HepG2 (cell line): Measurements from ENCODE around the gene CAPN8. TPM values are rescaled to one million over a fixed set of nuclear protein-coding genes. Genes with fewer than 3 reads are reported as not detected.
A peak's percentile ranks its signal among the peaks of the same experiment; 100 is the strongest.

ENCODE experiments used
- ATAC-seq: fragments of 200-7000 bp; cut with Tn5 transposase; 3 replicates; pipeline ENCODE4 v1.9.1; 2020; ENCODE audit warnings: mild to moderate bottlenecking, moderate library complexity
- BruUV-seq: library from RNA; stranded (reverse); fragments of 400-500 nt; replicated peaks from 2 replicates; lab custom pipeline; 2021; lab: Mats Ljungman, UMichigan
- CTCF ChIA-PET: fragments of 300-600 bp; formaldehyde crosslinking; extraction: SDS; loops from one replicate; lab custom pipeline; 2021; ENCODE audit warnings: low total read pairs, inconsistent platforms, low intra/inter-chr PET ratio; lab: Yijun Ruan, JAX
- POLR2A ChIA-PET: fragments of 350-600 bp; sonication (Branson Sonifier 250); formaldehyde crosslinking; loops from one replicate; lab custom pipeline; 2020; ENCODE audit warnings: antibody characterized with exemption, inconsistent platforms; lab: Yijun Ruan, JAX
- DNase-seq: peaks from one replicate; pipeline ENCODE4 v3.0.0-alpha.2; 2015; ENCODE audit warnings: low spot score
- FAIRE-seq: peaks from 3 replicates; lab custom pipeline; 2011; peaks lifted over from hg19 to GRCh38; lab: Jason Lieb, UNC
- H2AFZ ChIP-seq: one replicate; pipeline ENCODE4 v1.6.1; 2011; ENCODE audit warnings: low read length, inconsistent platforms
- H3K27ac ChIP-seq: fragments of 300-600 bp; 3 replicates; pipeline ENCODE4 v1.8.0; 2011; ENCODE audit warnings: mixed run types, mild to moderate bottlenecking, mixed read lengths, low read length, inconsistent platforms; ENCODE audit not compliant: insufficient read depth; ENCODE audit errors: extremely low read length
- H3K27me3 ChIP-seq, 2 experiments: fragments of 200-600 bp in 1 of 2; 2 replicates in 1 of 2; 3 replicates in 1 of 2; pipeline versions ENCODE4 v1.6.0 to v1.8.0; 2011; ENCODE audit warnings: low read length in 2 of 2, mild to moderate bottlenecking in 2 of 2, moderate library complexity in 2 of 2, inconsistent platforms in 1 of 2; ENCODE audit not compliant: insufficient read depth in 2 of 2, control insufficient read depth in 1 of 2
- H3K36me3 ChIP-seq, 2 experiments: fragments of 200-600 bp in 1 of 2; replicated peaks in 1 of 2; 2 replicates in 1 of 2; 3 replicates in 1 of 2; pipeline versions ENCODE4 v1.5.1 to v1.8.0; 2011; ENCODE audit warnings: low read length in 2 of 2, inconsistent platforms in 1 of 2; ENCODE audit not compliant: insufficient read depth in 2 of 2, control insufficient read depth in 1 of 2
- H3K4me1 ChIP-seq: 2 replicates; pipeline ENCODE4 v1.5.1; 2012; ENCODE audit warnings: low read length, inconsistent platforms; ENCODE audit not compliant: insufficient read depth
- H3K4me2 ChIP-seq: 2 replicates; pipeline ENCODE4 v1.6.0; 2011; ENCODE audit warnings: low read depth, low read length, inconsistent platforms
- H3K4me3 ChIP-seq, 3 experiments: fragments of 200-600 bp in 1 of 3; sonication (generic), shearing (Covaris generic) in 1 of 3; replicated peaks in 1 of 3; 2 replicates each; pipeline ENCODE4 v1.5.1; 2011 to 2016; ENCODE audit warnings: low read length in 3 of 3, inconsistent platforms in 2 of 3, low read depth in 2 of 3, mild to moderate bottlenecking in 2 of 3, control low read depth in 1 of 3, mixed read lengths in 1 of 3; ENCODE audit not compliant: insufficient read depth in 1 of 3
- H3K79me2 ChIP-seq: one replicate; pipeline ENCODE4 v1.6.1; 2011; ENCODE audit warnings: low read length, inconsistent platforms; ENCODE audit not compliant: insufficient read depth
- H3K9ac ChIP-seq: 2 replicates; pipeline ENCODE4 v1.6.0; 2011; ENCODE audit warnings: mild to moderate bottlenecking, low read depth, low read length, inconsistent platforms; ENCODE audit not compliant: insufficient read depth
- H3K9me3 ChIP-seq: 2 replicates; pipeline ENCODE4 v1.5.1; 2012; ENCODE audit warnings: mild to moderate bottlenecking, low read length
- H4K20me1 ChIP-seq: 2 replicates; pipeline ENCODE4 v1.6.0; 2011; ENCODE audit warnings: inconsistent platforms, mild to moderate bottlenecking, low read length, moderate library complexity; ENCODE audit not compliant: insufficient read depth
- ADNP ChIP-seq: sonication (generic); formaldehyde crosslinking; IDR thresholded peaks from 2 replicates; pipeline ENCODE4 v1.4.0; 2020; ENCODE audit warnings: missing genetic modification reagents
- CBX2 ChIP-seq, 2 experiments: fragments of 200-600 bp in 1 of 2; sonication (generic); formaldehyde crosslinking in 1 of 2; IDR thresholded peaks; 2 replicates each; pipeline versions ENCODE4 v1.7.0 to v1.8.1; 2018 to 2022; ENCODE audit warnings: low read depth in 2 of 2, low read length in 1 of 2, mild to moderate bottlenecking in 1 of 2, missing genetic modification reagents in 1 of 2
- DR1 ChIP-seq: sonication (generic); formaldehyde crosslinking; IDR thresholded peaks from 2 replicates; pipeline ENCODE4 v1.8.0; 2021; ENCODE audit warnings: mild to moderate bottlenecking, missing genetic modification reagents, inconsistent platforms
- KDM4B ChIP-seq: sonication (generic); formaldehyde crosslinking; IDR thresholded peaks from 2 replicates; pipeline ENCODE4 v1.4.0; 2020; ENCODE audit warnings: missing genetic modification reagents
- MAFF ChIP-seq: IDR thresholded peaks from 2 replicates; pipeline ENCODE4 v1.6.1; 2011; ENCODE audit warnings: low read depth, low read length, improper control_type of control experiment
- MAFK ChIP-seq, 2 experiments: IDR thresholded peaks in 1 of 2; conservative IDR thresholded peaks in 1 of 2; 2 replicates each; pipeline ENCODE4 v1.6.1; 2011; ENCODE audit warnings: improper control_type of control experiment in 2 of 2, low read length in 2 of 2
- MEIS2 ChIP-seq: sonication (generic); formaldehyde crosslinking; IDR thresholded peaks from 2 replicates; pipeline ENCODE4 v1.9.0; 2021; ENCODE audit warnings: mild to moderate bottlenecking, missing genetic modification reagents
- RORA ChIP-seq: sonication (generic); formaldehyde crosslinking; IDR thresholded peaks from 2 replicates; pipeline ENCODE4 v1.5.0; 2020; ENCODE audit warnings: mild to moderate bottlenecking, missing genetic modification reagents, moderate library complexity
- WGBS: methylation state at CpG from one replicate; pipeline ENCODE4 v1.1.6; 2017; ENCODE audit warnings: low lambda C conversion rate; 5-methylcytosine and 5-hydroxymethylcytosine counted together
- in situ Hi-C: cut with HindIII; loops from 2 replicates; pipeline ENCODE4 v1.10.0; 2017; ENCODE audit warnings: low pct_unique_long_range_greater_than_20kb; ENCODE audit not compliant: extremely low pct_ligation_motif_present
- intact Hi-C: fragments of 100-400 bp; cut with micrococcal nuclease; formaldehyde crosslinking; loops from one replicate; pipeline ENCODE4 v1.10.0; 2022; ENCODE audit not compliant: unreplicated experiment
- polyA plus RNA-seq, 8 experiments: library from polyadenylated mRNA; depleted of rRNA in 3 of 8; stranded (reverse) in 7 of 8; unstranded in 1 of 8; fragments of >200 nt; fragmentation: Illumina TruSeq in 4 of 8; extraction: Trizol in 4 of 8; gene quantifications; 2 replicates each; pipeline versions ENCODE4 v1.2.1 to v1.2.3, GENCODE V29; 2011 to 2016; ENCODE audit warnings: low read depth in 4 of 8, missing spikeins in 1 of 8, mixed read lengths in 1 of 8; ENCODE audit not compliant: insufficient read depth in 1 of 8
- total RNA-seq, 5 experiments: library from RNA; depleted of rRNA; stranded (reverse); fragments of >200 nt; fragmentation: Illumina TruSeq; extraction: Trizol; gene quantifications; 2 replicates each; pipeline ENCODE4 v1.2.3, GENCODE V29; 2016; ENCODE audit warnings: low read depth in 1 of 5
- TF ChIP-seq, protein P1 (sequence below): sonication (generic); formaldehyde crosslinking; IDR thresholded peaks from 2 replicates; pipeline ENCODE4 v1.4.0; 2020; ENCODE audit warnings: missing genetic modification reagents
- TF ChIP-seq, protein P2 (sequence below): sonication (generic); formaldehyde crosslinking; IDR thresholded peaks from 2 replicates; pipeline ENCODE4 v1.4.0; 2020; ENCODE audit warnings: missing genetic modification reagents

Gene CAPN8
- total and polyA plus RNA-seq, 2 of the 13 experiments (the other 11 are each of a cell fraction or from before 2014, with no cell fraction given) = 0.20 to 0.25 TPM

DNA sequence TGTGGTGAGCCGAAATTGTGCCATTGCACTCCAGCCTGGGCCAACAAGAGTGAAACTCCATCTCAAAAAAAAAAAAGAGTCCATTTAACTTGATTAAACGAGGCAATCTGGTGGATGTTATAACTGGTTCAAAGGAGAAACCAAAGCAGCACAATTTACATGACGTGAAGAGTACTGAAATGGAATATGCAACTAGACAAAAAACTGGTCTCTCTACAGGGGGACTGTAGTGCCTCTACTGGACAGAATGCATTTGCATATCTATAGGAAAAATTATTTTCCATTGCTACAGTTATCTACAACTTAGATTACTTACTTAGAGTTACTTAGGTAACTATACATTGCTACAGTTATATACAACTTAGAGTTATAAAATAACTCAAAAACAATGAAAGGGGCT, 44.1 kb upstream of the CAPN8 start:
- peaks cover 4 to 56% of the 10 kb centered on the region in 2 experiments; a peak in 4 of 5 replicates for H3K27me3 ChIP-seq
- CTCF ChIA-PET = interaction anchor here (1.5 kb wide), 1 partner anchor 40 kb away, joined by 3 read pairs; no protein-coding TSS in a partner anchor
- no TSS peak for BruUV-seq
- H3K9ac ChIP-seq = no peak overlapping the region
- H3K36me3 ChIP-seq = no peaks in the 10 kb centered on the region
- no peaks in the 10 kb centered on the region for H4K20me1 ChIP-seq
- no peak for FAIRE-seq
- no peak for DNase-seq
- in situ Hi-C loops = no loop called here
- no peaks in the 10 kb centered on the region for H3K79me2 ChIP-seq
- TF ChIP-seq DR1 (CRISPR knock-in tag) (no peak), ADNP (no peak), CBX2 (IDR thresholded peaks at IDR 0.05; ENCODE audit: low read depth, low read length) (no peak), CBX2 (CRISPR knock-in tag; IDR thresholded peaks at IDR 0.05; ENCODE audit: low read depth) (no peak), RORA (CRISPR knock-in tag) (no peak), MAFK (conservative IDR thresholded peaks at IDR 0.05 in 1 of 2, IDR thresholded peaks at IDR 0.05 in 1 of 2; ENCODE audit: low read length in 2 of 2) (peak; percentile 43 to 53; a peak in 3 of 4 replicates), MEIS2 (no peak), MAFF (peak; percentile 57), KDM4B (CRISPR knock-in tag) (no peak)
- TF ChIP-seq, protein P1, sequence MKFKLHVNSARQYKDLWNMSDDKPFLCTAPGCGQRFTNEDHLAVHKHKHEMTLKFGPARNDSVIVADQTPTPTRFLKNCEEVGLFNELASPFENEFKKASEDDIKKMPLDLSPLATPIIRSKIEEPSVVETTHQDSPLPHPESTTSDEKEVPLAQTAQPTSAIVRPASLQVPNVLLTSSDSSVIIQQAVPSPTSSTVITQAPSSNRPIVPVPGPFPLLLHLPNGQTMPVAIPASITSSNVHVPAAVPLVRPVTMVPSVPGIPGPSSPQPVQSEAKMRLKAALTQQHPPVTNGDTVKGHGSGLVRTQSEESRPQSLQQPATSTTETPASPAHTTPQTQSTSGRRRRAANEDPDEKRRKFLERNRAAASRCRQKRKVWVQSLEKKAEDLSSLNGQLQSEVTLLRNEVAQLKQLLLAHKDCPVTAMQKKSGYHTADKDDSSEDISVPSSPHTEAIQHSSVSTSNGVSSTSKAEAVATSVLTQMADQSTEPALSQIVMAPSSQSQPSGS (CRISPR knock-in tag) = no peak
- TF ChIP-seq, protein P2, sequence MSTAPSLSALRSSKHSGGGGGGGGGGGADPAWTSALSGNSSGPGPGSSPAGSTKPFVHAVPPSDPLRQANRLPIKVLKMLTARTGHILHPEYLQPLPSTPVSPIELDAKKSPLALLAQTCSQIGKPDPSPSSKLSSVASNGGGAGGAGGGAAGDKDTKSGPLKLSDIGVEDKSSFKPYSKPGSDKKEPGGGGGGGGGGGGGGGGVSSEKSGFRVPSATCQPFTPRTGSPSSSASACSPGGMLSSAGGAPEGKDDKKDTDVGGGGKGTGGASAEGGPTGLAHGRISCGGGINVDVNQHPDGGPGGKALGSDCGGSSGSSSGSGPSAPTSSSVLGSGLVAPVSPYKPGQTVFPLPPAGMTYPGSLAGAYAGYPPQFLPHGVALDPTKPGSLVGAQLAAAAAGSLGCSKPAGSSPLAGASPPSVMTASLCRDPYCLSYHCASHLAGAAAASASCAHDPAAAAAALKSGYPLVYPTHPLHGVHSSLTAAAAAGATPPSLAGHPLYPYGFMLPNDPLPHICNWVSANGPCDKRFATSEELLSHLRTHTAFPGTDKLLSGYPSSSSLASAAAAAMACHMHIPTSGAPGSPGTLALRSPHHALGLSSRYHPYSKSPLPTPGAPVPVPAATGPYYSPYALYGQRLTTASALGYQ (CRISPR knock-in tag) = no peak
- TF ChIP-seq, all 625 proteins: peak for 2
- no peak overlapping the region for H3K4me3 ChIP-seq
- H2AFZ ChIP-seq = no peak overlapping the region
- H3K4me2 ChIP-seq = no peak overlapping the region
- POLR2A ChIA-PET = no interaction called here
- H3K27ac ChIP-seq = no peak overlapping the region
- WGBS = 45% methylated on average over 3 of the region's 3 CpGs
- intact Hi-C loops = loop anchor here (10.0 kb wide), 1 partner anchor 135 kb away; the partner anchor contains the start of gene TP53BP2
- peaks cover 74% of the 10 kb centered on the region for H3K4me1 ChIP-seq
- no peaks in the 10 kb centered on the region for H3K9me3 ChIP-seq
- no peak for ATAC-seq
